MCF 10A (cell line): ENCODE measurements around the gene CFAP46. TPM values are rescaled to one million over a fixed set of nuclear protein-coding genes. Genes with fewer than 3 reads are reported as not detected.

Experiments
- BruUV-seq: library from RNA; stranded (reverse); fragments of 400-500 nt; replicated peaks from 2 replicates; lab custom pipeline; 2021; lab: Mats Ljungman, UMichigan
- CTCF ChIA-PET: fragments of 300-600 bp; sonication (Branson Sonifier 250); formaldehyde crosslinking; extraction: SDS; loops from one replicate; lab custom pipeline; 2021; ENCODE audit warnings: antibody characterized with exemption, inconsistent platforms; lab: Yijun Ruan, JAX
- POLR2A ChIA-PET: fragments of 300-600, 350-650 bp; sonication (Branson Sonifier 250); formaldehyde crosslinking; extraction: SDS; loops from one replicate; lab custom pipeline; 2020; ENCODE audit warnings: antibody characterized with exemption, inconsistent platforms; lab: Yijun Ruan, JAX
- DNase-seq: peaks from one replicate; pipeline ENCODE4 v3.0.0-alpha.2; 2018; ENCODE audit not compliant: unreplicated experiment
- H3K27ac Mint-ChIP-seq: one replicate; pipeline ENCODE4 v1.8.0; 2022; ENCODE audit warnings: mild to moderate bottlenecking, low read depth, mixed read lengths; ENCODE audit not compliant: unreplicated experiment
- H3K27me3 Mint-ChIP-seq: one replicate; pipeline ENCODE4 v1.8.0; 2022; ENCODE audit warnings: mixed read lengths; ENCODE audit not compliant: insufficient read depth, unreplicated experiment
- H3K36me3 Mint-ChIP-seq: one replicate; pipeline ENCODE4 v1.8.0; 2022; ENCODE audit warnings: mild to moderate bottlenecking, moderate library complexity, mixed read lengths; ENCODE audit not compliant: insufficient read depth, unreplicated experiment
- H3K4me1 Mint-ChIP-seq: one replicate; pipeline ENCODE4 v1.8.0; 2022; ENCODE audit warnings: mixed read lengths; ENCODE audit not compliant: insufficient read depth, unreplicated experiment
- H3K4me3 Mint-ChIP-seq: one replicate; pipeline ENCODE4 v1.8.0; 2022; ENCODE audit warnings: mild to moderate bottlenecking, moderate library complexity, mixed read lengths; ENCODE audit not compliant: unreplicated experiment
- H3K9me3 Mint-ChIP-seq: one replicate; pipeline ENCODE4 v1.8.0; 2022; ENCODE audit warnings: mixed read lengths; ENCODE audit not compliant: unreplicated experiment
- intact Hi-C: fragments of 100-400 bp; cut with micrococcal nuclease; formaldehyde crosslinking; loops from 2 replicates; pipeline ENCODE4 v1.14.1; 2022
- total RNA-seq: library from RNA; stranded (reverse); gene quantifications from 2 replicates; pipeline ENCODE4 v1.2.3, GENCODE V29; 2022
- TF ChIP-seq, protein P1 (sequence below): fragments of 200-600 bp; IDR thresholded peaks from one replicate; pipeline ENCODE4 v1.8.0; 2022; ENCODE audit warnings: antibody characterized with exemption, mild to moderate bottlenecking; ENCODE audit not compliant: unreplicated experiment

The CFAP46 gene
- total RNA-seq, 1 experiment from 2014 or later: 0.33 TPM

DNA sequence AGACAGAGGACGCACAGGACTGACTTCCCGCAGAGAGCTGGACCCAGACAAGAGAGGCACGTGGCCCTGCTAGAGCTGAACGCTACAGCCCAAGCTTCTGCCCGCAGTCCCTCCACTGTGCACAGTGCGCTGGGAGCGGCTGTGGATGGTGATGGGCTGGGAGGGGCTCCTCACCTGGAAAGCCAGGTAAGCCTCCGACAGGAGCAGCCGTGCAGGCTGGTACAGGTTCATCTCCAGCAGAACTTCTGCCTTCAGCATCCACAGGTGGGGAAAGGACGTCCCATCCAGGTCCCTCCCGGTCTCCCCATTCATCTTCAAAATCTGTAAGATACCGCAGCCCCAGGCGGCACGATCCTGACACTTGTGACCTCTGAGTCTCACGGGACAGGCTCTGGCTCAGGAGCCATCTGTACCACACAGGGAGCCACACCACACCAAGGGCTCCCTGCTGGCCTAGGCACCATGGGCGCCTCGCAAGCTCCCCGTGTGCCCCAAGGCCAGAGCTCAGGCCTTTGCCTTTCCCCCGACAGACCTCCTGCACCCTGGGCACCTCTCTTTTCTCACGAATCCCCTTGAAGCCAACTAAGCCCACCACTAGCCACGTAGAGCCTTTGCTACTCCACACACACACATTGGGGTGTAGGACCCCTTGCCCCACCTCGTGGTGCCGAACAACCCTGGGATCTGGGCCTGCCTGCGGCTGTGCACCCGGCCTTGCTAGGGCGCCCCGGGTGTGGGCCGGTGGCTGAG is 76.3 kb downstream of the CFAP46 start:
- no peaks in the 10 kb centered on the region for H3K4me1 Mint-ChIP-seq
- peaks cover 24% of the 10 kb centered on the region for H3K27me3 Mint-ChIP-seq
- TF ChIP-seq, protein P1, sequence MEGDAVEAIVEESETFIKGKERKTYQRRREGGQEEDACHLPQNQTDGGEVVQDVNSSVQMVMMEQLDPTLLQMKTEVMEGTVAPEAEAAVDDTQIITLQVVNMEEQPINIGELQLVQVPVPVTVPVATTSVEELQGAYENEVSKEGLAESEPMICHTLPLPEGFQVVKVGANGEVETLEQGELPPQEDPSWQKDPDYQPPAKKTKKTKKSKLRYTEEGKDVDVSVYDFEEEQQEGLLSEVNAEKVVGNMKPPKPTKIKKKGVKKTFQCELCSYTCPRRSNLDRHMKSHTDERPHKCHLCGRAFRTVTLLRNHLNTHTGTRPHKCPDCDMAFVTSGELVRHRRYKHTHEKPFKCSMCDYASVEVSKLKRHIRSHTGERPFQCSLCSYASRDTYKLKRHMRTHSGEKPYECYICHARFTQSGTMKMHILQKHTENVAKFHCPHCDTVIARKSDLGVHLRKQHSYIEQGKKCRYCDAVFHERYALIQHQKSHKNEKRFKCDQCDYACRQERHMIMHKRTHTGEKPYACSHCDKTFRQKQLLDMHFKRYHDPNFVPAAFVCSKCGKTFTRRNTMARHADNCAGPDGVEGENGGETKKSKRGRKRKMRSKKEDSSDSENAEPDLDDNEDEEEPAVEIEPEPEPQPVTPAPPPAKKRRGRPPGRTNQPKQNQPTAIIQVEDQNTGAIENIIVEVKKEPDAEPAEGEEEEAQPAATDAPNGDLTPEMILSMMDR: no peak
- no TSS peak for BruUV-seq
- intact Hi-C loops: no loop called here
- peaks cover 6% of the 10 kb centered on the region for H3K9me3 Mint-ChIP-seq
- ChIA-PET POLR2A (no interaction called here), CTCF (interaction anchor here (0.9 kb wide), 1 partner anchor 259 kb away, joined by 4 read pairs; no protein-coding TSS in a partner anchor)
- H3K4me3 Mint-ChIP-seq: no peak overlapping the region
- no peaks in the 10 kb centered on the region for H3K36me3 Mint-ChIP-seq
- H3K27ac Mint-ChIP-seq: no peak overlapping the region
- DNase-seq: no peak

DNA sequence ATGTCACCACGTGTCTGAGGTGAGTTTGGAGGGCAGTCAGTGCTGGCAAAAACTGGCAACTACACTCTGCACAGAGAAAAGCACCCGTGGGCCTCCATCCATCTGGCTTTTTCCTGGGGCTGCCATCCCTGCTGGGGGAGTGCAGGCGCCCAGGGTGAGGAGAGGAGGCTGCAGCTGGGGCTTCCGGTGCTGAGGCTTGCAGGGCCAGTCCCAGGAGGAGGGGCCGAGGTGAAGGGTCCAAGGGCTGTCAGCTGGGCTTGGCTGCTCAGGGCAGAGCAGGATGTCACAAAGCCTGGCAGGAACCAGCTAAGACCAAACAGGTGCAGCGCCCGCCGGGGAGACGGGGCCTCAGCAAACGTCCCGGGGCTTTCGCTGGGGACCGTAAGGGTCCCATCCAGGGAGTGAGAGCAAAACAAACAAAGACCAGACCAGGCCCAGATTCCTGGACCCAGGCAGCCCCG is 77.2 kb downstream of the CFAP46 start:
- intact Hi-C loops: no loop called here
- H3K4me1 Mint-ChIP-seq: peaks cover 4% of the 10 kb centered on the region
- TF ChIP-seq, protein P1: no peak
- CTCF ChIA-PET: interaction anchor here (0.9 kb wide), 1 partner anchor 258 kb away, joined by 4 read pairs; no protein-coding TSS in a partner anchor
- H3K9me3 Mint-ChIP-seq: peaks cover 6% of the 10 kb centered on the region
- DNase-seq: no peak
- no TSS peak for BruUV-seq
- H3K27ac Mint-ChIP-seq: no peak overlapping the region
- peaks cover 24% of the 10 kb centered on the region for H3K27me3 Mint-ChIP-seq
- H3K36me3 Mint-ChIP-seq: no peaks in the 10 kb centered on the region
- H3K4me3 Mint-ChIP-seq: no peak overlapping the region
- POLR2A ChIA-PET: no interaction called here

DNA sequence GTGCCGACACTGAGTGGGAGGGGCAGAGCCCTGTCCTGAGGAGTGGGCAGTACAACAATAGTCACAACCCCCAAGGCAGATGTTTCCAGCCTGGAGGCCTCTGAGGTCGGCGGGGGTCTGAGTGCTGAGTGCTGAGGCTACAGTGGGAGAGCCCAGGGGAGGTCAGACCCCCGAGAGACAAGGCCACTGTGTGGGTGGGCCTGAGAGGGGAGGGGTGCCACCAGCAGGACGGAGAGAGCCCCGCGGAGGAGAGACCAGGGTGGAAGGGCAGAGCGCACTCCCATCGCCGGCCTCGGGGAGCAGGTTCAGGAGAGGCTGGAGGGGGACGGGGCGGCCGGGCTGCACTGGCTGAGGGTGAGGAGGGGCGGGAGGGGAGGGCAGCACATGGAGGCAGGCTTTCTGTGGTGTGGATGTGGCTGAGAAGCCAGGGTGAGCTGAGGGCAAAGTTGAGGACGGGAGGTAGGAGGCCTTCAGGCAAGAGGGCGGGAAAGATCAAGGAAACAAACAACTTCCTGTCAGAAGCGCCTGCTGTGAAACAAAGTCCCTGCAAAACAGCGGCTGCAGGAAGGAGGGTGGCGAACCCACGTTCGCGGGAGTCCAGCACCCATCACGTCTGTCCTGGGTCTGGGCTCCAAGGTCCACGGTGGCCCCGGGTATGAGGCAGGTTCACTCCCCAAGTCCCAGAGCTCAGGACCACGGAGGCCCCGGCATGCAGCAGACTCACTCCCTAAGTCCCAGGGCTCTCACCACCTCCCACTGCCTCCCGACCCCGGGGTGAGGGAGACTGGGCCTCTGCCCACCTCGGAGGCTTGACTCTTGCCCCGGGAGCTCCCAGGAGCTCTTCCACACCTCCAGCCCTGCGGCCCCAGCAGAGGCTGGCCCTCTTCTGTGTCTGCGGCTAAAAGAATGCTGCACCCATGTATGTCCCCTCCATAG is 79.6 kb downstream of the CFAP46 start:
- no peak overlapping the region for H3K27ac Mint-ChIP-seq
- DNase-seq: no peak
- no peaks in the 10 kb centered on the region for H3K36me3 Mint-ChIP-seq
- TF ChIP-seq, protein P1: no peak
- no TSS peak for BruUV-seq
- no peak overlapping the region for H3K4me3 Mint-ChIP-seq
- ChIA-PET CTCF (interaction anchor here (0.6 kb wide), 1 partner anchor 583 kb away, joined by 3 read pairs; no protein-coding TSS in a partner anchor), POLR2A (no interaction called here)
- intact Hi-C loops: no loop called here
- peaks cover 22% of the 10 kb centered on the region for H3K27me3 Mint-ChIP-seq
- H3K4me1 Mint-ChIP-seq: peaks cover 6% of the 10 kb centered on the region
- H3K9me3 Mint-ChIP-seq: no peaks in the 10 kb centered on the region
